Lung (tissue), 12 donors: Measurements from ENCODE around the gene ONECUT3. TPM values are rescaled to one million over a fixed set of nuclear protein-coding genes. Genes with fewer than 3 reads are reported as not detected.

ENCODE experiments used
- ATAC-seq: fragments of 200-7000 bp; cut with Tn5 transposase; one replicate; pipeline ENCODE4 v1.9.1; 2020; ENCODE audit warnings: moderate number of reproducible peaks; ENCODE audit not compliant: insufficient read depth, low FRiP score
- DNase-seq, 3 donors: peaks; one replicate each; pipeline ENCODE4 v3.0.0-alpha.2; 2013 to 2017
- H3K27ac ChIP-seq, 2 donors: one replicate each; pipeline ENCODE4 v1.5.1; 2013; ENCODE audit warnings: mild to moderate bottlenecking in 2 of 2, moderate library complexity in 2 of 2, control low read depth in 1 of 2, inconsistent platforms in 1 of 2, low read depth in 1 of 2, low read length in 1 of 2
- H3K27me3 ChIP-seq, 3 donors: one replicate each; pipeline ENCODE4 v1.5.1; 2013; ENCODE audit warnings: low read length in 2 of 3; ENCODE audit not compliant: control insufficient read depth in 3 of 3, insufficient read depth in 3 of 3
- H3K36me3 ChIP-seq, 4 donors: one replicate each; pipeline ENCODE4 v1.5.1; 2013; ENCODE audit warnings: low read length in 4 of 4, mild to moderate bottlenecking in 1 of 4, moderate library complexity in 1 of 4; ENCODE audit not compliant: control insufficient read depth in 4 of 4, insufficient read depth in 4 of 4
- H3K4me1 ChIP-seq, 5 donors: one replicate each; pipeline ENCODE4 v1.5.1; 2013; ENCODE audit warnings: low read length in 5 of 5, mild to moderate bottlenecking in 2 of 5, moderate library complexity in 1 of 5; ENCODE audit not compliant: control insufficient read depth in 5 of 5, insufficient read depth in 5 of 5
- H3K4me3 ChIP-seq: one replicate; pipeline ENCODE4 v1.5.1; 2013; ENCODE audit warnings: mild to moderate bottlenecking, control low read depth, moderate library complexity
- H3K9ac ChIP-seq, 2 donors: one replicate each; pipeline ENCODE4 v1.5.1; 2013; ENCODE audit warnings: low read length in 2 of 2, control low read depth in 1 of 2; ENCODE audit not compliant: insufficient read depth in 1 of 2
- H3K9me3 ChIP-seq, 4 donors: one replicate each; pipeline ENCODE4 v1.5.1; 2013; ENCODE audit warnings: low read length in 3 of 4, mild to moderate bottlenecking in 1 of 4, moderate library complexity in 1 of 4; ENCODE audit not compliant: control insufficient read depth in 4 of 4, insufficient read depth in 3 of 4
- CTCF ChIP-seq: IDR thresholded peaks from 2 replicates; pipeline ENCODE4 v1.5.1; 2012; ENCODE audit warnings: mild to moderate bottlenecking; ENCODE audit errors: control extremely low read depth, extremely low read depth
- WGBS, 2 donors: extraction: QIAGEN DNeasy Blood & Tissue Kit; methylation state at CpG; one replicate each; pipeline ENCODE4 v1.1.7; 2013; 5-methylcytosine and 5-hydroxymethylcytosine counted together
- polyA plus RNA-seq, 2 donors: library from polyadenylated mRNA; stranded (reverse); fragments of 200-250 nt; gene quantifications; one replicate each; pipeline ENCODE4 v1.2.1, GENCODE V29; 2013
- total RNA-seq, 2 donors: library from RNA; depleted of rRNA in 1 of 2; stranded (reverse); fragments of >200 nt in 1 of 2; gene quantifications; one replicate each; pipeline ENCODE4 v1.2.1, GENCODE V29; 2014 to 2021
- donor health status: control.
- donor health status: control.
- donor health status: Bipolar disorder and iron deficiency.
- donor health status: healthy.
- donor health status: DM: yes; HTN: yes; CAD: no.

The ONECUT3 gene
- total and polyA plus RNA-seq, 4 donors = not detected

GRCh38 chr19:1783354-1783753 lies 30.0 kb downstream of the ONECUT3 start:
- no peak overlapping the region for H3K4me3 ChIP-seq
- 89 to 92% methylated on average over 4 of the region's 4 CpGs for WGBS, 2 donors
- peaks cover 0 to 38% (median 25%) of the 10 kb centered on the region in 3 donors for H3K27me3 ChIP-seq
- H3K36me3 ChIP-seq = no peaks in the 10 kb centered on the region
- H3K4me1 ChIP-seq = no peaks in the 10 kb centered on the region
- TF ChIP-seq CTCF = no peak
- H3K9ac ChIP-seq = no peak overlapping the region
- H3K9me3 ChIP-seq = peaks cover 0 to 23% (median 3%) of the 10 kb centered on the region in 4 donors
- DNase-seq (no peak), ATAC-seq (no peak)
- H3K27ac ChIP-seq = no peak overlapping the region

GRCh38 chr19:1783874-1784273 lies 30.6 kb downstream of the ONECUT3 start:
- Histone ChIP-seq H3K27ac (no peak overlapping the region), H3K9ac (no peak overlapping the region), H3K4me1 (no peaks in the 10 kb centered on the region), H3K4me3 (no peak overlapping the region), H3K27me3 (peaks cover 0 to 37% (median 24%) of the 10 kb centered on the region in 3 donors), H3K9me3 (peaks cover 0 to 26% (median 3%) of the 10 kb centered on the region in 4 donors), H3K36me3 (no peaks in the 10 kb centered on the region)
- ATAC-seq (no peak), DNase-seq (no peak)
- TF ChIP-seq CTCF = no peak
- WGBS, 2 donors = 43 to 72% methylated on average over 9 of the region's 9 CpGs

DNA sequence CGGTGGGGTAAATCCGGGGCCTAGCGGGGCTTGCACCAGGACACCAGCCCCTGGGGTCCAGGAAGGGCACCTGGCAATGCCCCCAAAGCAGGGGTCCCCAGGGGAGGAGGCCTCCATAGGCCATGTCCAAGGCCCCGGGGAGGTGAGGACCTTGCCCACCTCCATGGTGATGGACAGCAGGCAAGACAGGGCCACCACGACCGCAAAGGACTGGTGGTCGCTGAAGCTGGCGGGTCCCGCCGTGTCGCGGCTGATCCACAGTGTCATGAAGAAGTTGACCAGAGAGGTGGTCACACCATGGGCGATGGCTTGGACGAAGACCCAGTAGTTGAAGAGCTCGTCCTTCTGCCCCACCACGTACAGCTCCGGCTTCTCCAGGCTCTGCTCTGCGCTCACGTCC lies 32.0 kb downstream of the ONECUT3 start:
- Histone ChIP-seq H3K4me1 (peaks cover 0 to 5% (median 0%) of the 10 kb centered on the region in 5 donors), H3K27me3 (peaks cover 0 to 22% (median 12%) of the 10 kb centered on the region in 3 donors), H3K36me3 (no peaks in the 10 kb centered on the region), H3K9ac (no peak overlapping the region), H3K4me3 (no peak overlapping the region), H3K27ac (no peak overlapping the region), H3K9me3 (peaks cover 0 to 26% (median 3%) of the 10 kb centered on the region in 4 donors)
- TF ChIP-seq CTCF = no peak
- ATAC-seq (no peak), DNase-seq (no peak)
- WGBS, 2 donors = 93 to 97% methylated on average over 17 to 19 of the region's 19 CpGs

GRCh38 chr19:1786668-1787067 lies 33.4 kb downstream of the ONECUT3 start:
- 87 to 88% methylated on average over 8 of the region's 8 CpGs for WGBS, 2 donors
- Histone ChIP-seq H3K36me3 (no peaks in the 10 kb centered on the region), H3K27ac (no peak overlapping the region), H3K9me3 (peaks cover 0 to 20% (median 2%) of the 10 kb centered on the region in 4 donors), H3K27me3 (peaks cover 0 to 21% (median 5%) of the 10 kb centered on the region in 3 donors), H3K9ac (no peak overlapping the region), H3K4me3 (no peak overlapping the region), H3K4me1 (peaks cover 0 to 5% (median 0%) of the 10 kb centered on the region in 5 donors)
- ATAC-seq = no peak
- DNase-seq = no peak
- no peak for TF ChIP-seq CTCF
